GM12801 (cell line): ENCODE data around the gene FDXR.

ENCODE experiments used
- TF ChIP-seq, protein P1 (sequence below): IDR thresholded peaks from one replicate; pipeline ENCODE4 v1.5.1; 2011; ENCODE audit warnings: control low read depth; ENCODE audit not compliant: insufficient read length; ENCODE audit errors: extremely low read depth

The FDXR gene

DNA sequence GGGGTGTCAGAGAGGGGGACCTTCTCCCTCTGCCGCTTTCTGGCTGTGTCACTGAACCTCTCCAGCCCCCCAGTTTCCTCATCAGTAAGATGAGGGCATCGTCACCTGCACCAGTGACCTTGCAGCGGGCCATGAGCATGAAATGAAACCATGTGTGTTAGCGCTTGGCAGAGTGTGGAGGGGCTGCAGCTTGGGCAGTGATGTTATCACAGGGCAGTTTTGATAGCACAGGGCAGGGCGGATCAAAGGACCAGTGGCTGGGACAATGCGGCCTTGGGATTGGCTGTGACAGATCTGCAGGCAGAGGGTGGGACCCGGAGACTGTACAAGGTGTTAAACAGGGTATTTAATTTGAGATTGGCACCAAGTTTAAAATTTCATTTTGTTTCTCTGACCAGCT, 57.7 kb downstream of the FDXR start:
- TF ChIP-seq, protein P1, sequence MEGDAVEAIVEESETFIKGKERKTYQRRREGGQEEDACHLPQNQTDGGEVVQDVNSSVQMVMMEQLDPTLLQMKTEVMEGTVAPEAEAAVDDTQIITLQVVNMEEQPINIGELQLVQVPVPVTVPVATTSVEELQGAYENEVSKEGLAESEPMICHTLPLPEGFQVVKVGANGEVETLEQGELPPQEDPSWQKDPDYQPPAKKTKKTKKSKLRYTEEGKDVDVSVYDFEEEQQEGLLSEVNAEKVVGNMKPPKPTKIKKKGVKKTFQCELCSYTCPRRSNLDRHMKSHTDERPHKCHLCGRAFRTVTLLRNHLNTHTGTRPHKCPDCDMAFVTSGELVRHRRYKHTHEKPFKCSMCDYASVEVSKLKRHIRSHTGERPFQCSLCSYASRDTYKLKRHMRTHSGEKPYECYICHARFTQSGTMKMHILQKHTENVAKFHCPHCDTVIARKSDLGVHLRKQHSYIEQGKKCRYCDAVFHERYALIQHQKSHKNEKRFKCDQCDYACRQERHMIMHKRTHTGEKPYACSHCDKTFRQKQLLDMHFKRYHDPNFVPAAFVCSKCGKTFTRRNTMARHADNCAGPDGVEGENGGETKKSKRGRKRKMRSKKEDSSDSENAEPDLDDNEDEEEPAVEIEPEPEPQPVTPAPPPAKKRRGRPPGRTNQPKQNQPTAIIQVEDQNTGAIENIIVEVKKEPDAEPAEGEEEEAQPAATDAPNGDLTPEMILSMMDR = no peak

- TF ChIP-seq, protein P1 = no peak
These were observed 58.3 kb downstream of the FDXR start for GRCh38 chr17:74814453-74814852.
